HepG2 (cell line): Measurements from ENCODE around the gene TNFAIP1. TPM values are rescaled to one million over a fixed set of nuclear protein-coding genes. Genes with fewer than 3 reads are reported as not detected.

Experiments
- ARID5B ChIP-seq: IDR thresholded peaks from 2 replicates; pipeline ENCODE4 v1.4.0; 2020; ENCODE audit warnings: mild to moderate bottlenecking, missing genetic modification reagents
- ATF2 ChIP-seq: sonication (generic); formaldehyde crosslinking; IDR thresholded peaks from 2 replicates; pipeline ENCODE4 v1.4.0; 2020; ENCODE audit warnings: missing genetic modification reagents
- E2F2 ChIP-seq: sonication (generic); formaldehyde crosslinking; IDR thresholded peaks from 2 replicates; pipeline ENCODE4 v1.4.0; 2020; ENCODE audit warnings: missing genetic modification reagents, borderline replicate concordance
- JUN ChIP-seq: sonication (generic); formaldehyde crosslinking; IDR thresholded peaks from 2 replicates; pipeline ENCODE4 v1.4.0; 2020; ENCODE audit warnings: mild to moderate bottlenecking, missing genetic modification reagents
- PBX2 ChIP-seq: IDR thresholded peaks from 2 replicates; pipeline ENCODE4 v1.6.1; 2016; ENCODE audit warnings: control low read depth
- PPARG ChIP-seq: conservative IDR thresholded peaks from 2 replicates; pipeline ENCODE4 v1.6.1; 2016; ENCODE audit warnings: missing biosample characterization, missing genetic modification reagents
- THYN1 ChIP-seq: sonication (generic); formaldehyde crosslinking; IDR thresholded peaks from 2 replicates; pipeline ENCODE4 v1.8.1; 2023; ENCODE audit warnings: low read depth, mild to moderate bottlenecking, moderate library complexity, missing genetic modification reagents, borderline replicate concordance
- ZNF776 ChIP-seq: sonication (generic); formaldehyde crosslinking; IDR thresholded peaks from 2 replicates; pipeline ENCODE4 v1.4.0; 2020; ENCODE audit warnings: mild to moderate bottlenecking, missing genetic modification reagents
- ZNF841 ChIP-seq: sonication (generic); formaldehyde crosslinking; IDR thresholded peaks from 2 replicates; pipeline ENCODE4 v1.8.1; 2023; ENCODE audit warnings: missing genetic modification reagents, borderline replicate concordance
- polyA plus RNA-seq, 8 experiments: library from polyadenylated mRNA; depleted of rRNA in 3 of 8; stranded (reverse) in 7 of 8; unstranded in 1 of 8; fragments of >200 nt; fragmentation: Illumina TruSeq in 4 of 8; extraction: Trizol in 4 of 8; gene quantifications; 2 replicates each; pipeline versions ENCODE4 v1.2.1 to v1.2.3, GENCODE V29; 2011 to 2016; ENCODE audit warnings: low read depth in 4 of 8, missing spikeins in 1 of 8, mixed read lengths in 1 of 8; ENCODE audit not compliant: insufficient read depth in 1 of 8
- total RNA-seq, 5 experiments: library from RNA; depleted of rRNA; stranded (reverse); fragments of >200 nt; fragmentation: Illumina TruSeq; extraction: Trizol; gene quantifications; 2 replicates each; pipeline ENCODE4 v1.2.3, GENCODE V29; 2016; ENCODE audit warnings: low read depth in 1 of 5

Gene TNFAIP1
- total and polyA plus RNA-seq, 2 of the 13 experiments (the other 11 are each of a cell fraction or from before 2014, with no cell fraction given), result 17.5 to 40.6 TPM

- TF ChIP-seq ARID5B (CRISPR knock-in tag) (peak; percentile 90), E2F2 (no peak), ATF2 (CRISPR knock-in tag) (peak; percentile 94), THYN1 (CRISPR knock-in tag) (no peak), PBX2 (peak; percentile 52; the same call in 1 of the 2 replicates), PPARG (CRISPR knock-in tag) (peak; percentile 85), ZNF841 (CRISPR knock-in tag) (no peak), ZNF776 (CRISPR knock-in tag) (no peak), JUN (CRISPR knock-in tag) (no peak)
Observed at GRCh38 chr17:28368306-28368831, 32.8 kb downstream of the TNFAIP1 start (continued).
